SK-N-SH (cell line): ENCODE results near the gene TTC28.

Experiments used
- CTCF ChIP-seq: fragments of 200-600 bp; sonication (generic); IDR thresholded peaks from 2 replicates; pipeline ENCODE4 v1.6.1; 2017; ENCODE audit warnings: antibody characterized with exemption, mild to moderate bottlenecking, moderate library complexity
- EP300 ChIP-seq, 2 experiments: IDR thresholded peaks; 2 replicates each; pipeline versions ENCODE4 v1.4.0 to v1.6.1; 2012; ENCODE audit warnings: borderline replicate concordance in 1 of 2, low read depth in 1 of 2, low read length in 1 of 2
- POLR2AphosphoS5 ChIP-seq: IDR thresholded peaks from 2 replicates; pipeline ENCODE4 v1.6.1; 2012; ENCODE audit warnings: low read depth, low read length
- TAF1 ChIP-seq: IDR thresholded peaks from 2 replicates; pipeline ENCODE4 v1.6.1; 2012; ENCODE audit warnings: low read depth, mild to moderate bottlenecking, low read length, moderate library complexity, borderline replicate concordance
- TEAD4 ChIP-seq: IDR thresholded peaks from 2 replicates; pipeline ENCODE4 v1.4.0; 2012; ENCODE audit warnings: mild to moderate bottlenecking, borderline replicate concordance; ENCODE audit not compliant: insufficient read depth
- USF1 ChIP-seq: IDR thresholded peaks from 2 replicates; pipeline ENCODE4 v1.4.0; 2012; ENCODE audit warnings: low read depth, borderline replicate concordance
- USF2 ChIP-seq: fragments of 150-350 bp; IDR thresholded peaks from 2 replicates; pipeline ENCODE4 v1.6.1; 2017; ENCODE audit warnings: antibody characterized with exemption, low read length, low read depth, borderline replicate concordance

- no peak for TF ChIP-seq TAF1
- no peak for TF ChIP-seq USF1
- no peak for TF ChIP-seq CTCF
- TF ChIP-seq POLR2AphosphoS5 = no peak
- TF ChIP-seq TEAD4 = no peak
- no peak for TF ChIP-seq EP300 (IDR thresholded peaks at IDR 0.05; ENCODE audit: borderline replicate concordance in 1 of 2, low read depth in 1 of 2, low read length in 1 of 2)
- no peak for TF ChIP-seq USF2
Measured at GRCh38 chr22:28299753-28300152, 379.9 kb downstream of the TTC28 start.
